Left lung (tissue), 10 donors: ENCODE data around the gene KIAA1217. TPM values are rescaled to one million over a fixed set of nuclear protein-coding genes. Genes with fewer than 3 reads are reported as not detected.

Source experiments
- ATAC-seq: fragments of 200-7000 bp; cut with Tn5 transposase; one replicate; pipeline ENCODE4 v1.9.1; 2020; ENCODE audit warnings: moderate library complexity
- DNase-seq, 4 donors: peaks; one replicate each; pipeline ENCODE4 v3.0.0-alpha.2; 2013 to 2020
- H3K27ac ChIP-seq, 2 donors: fragments of 200-600 bp; sonication (generic) in 1 of 2; one replicate each; pipeline versions ENCODE4 v1.5.0 to v1.8.0; 2020 to 2021
- H3K27me3 ChIP-seq, 2 donors: fragments of 200-600 bp; sonication (generic) in 1 of 2; one replicate each; pipeline versions ENCODE4 v1.5.0 to v1.8.0; 2020 to 2021
- H3K36me3 ChIP-seq, 2 donors: fragments of 200-600 bp; sonication (generic) in 1 of 2; one replicate each; pipeline versions ENCODE4 v1.5.0 to v1.8.0; 2020 to 2021
- H3K4me1 ChIP-seq, 2 donors: fragments of 200-600 bp; one replicate each; pipeline ENCODE4 v1.8.0; 2021
- H3K4me3 ChIP-seq, 2 donors: fragments of 200-600 bp; sonication (generic) in 1 of 2; one replicate each; pipeline versions ENCODE4 v1.5.0 to v1.8.0; 2020 to 2021; ENCODE audit warnings: mild to moderate bottlenecking in 1 of 2
- H3K9me3 ChIP-seq, 2 donors: fragments of 200-600 bp; sonication (generic) in 1 of 2; one replicate each; pipeline versions ENCODE4 v1.5.0 to v1.8.0; 2020 to 2021
- CTCF ChIP-seq, 2 donors: fragments of 200-600 bp; sonication (generic) in 1 of 2; IDR thresholded peaks; one replicate each; pipeline versions ENCODE4 v1.5.0 to v1.8.0; 2021; ENCODE audit warnings: antibody characterized with exemption in 2 of 2
- intact Hi-C, 2 donors: fragments of 100-400 bp; cut with DNase I; formaldehyde crosslinking; loops; one replicate each; pipeline versions ENCODE4 v1.11.2 to v1.14.2; 2022
- polyA plus RNA-seq, 6 donors: library from polyadenylated mRNA; unstranded; fragments of 120-200 nt; gene quantifications; one replicate each; pipeline ENCODE4 v1.2.1, GENCODE V29; 2013; ENCODE audit not compliant: insufficient read length in 6 of 6
- total RNA-seq, 2 donors: library from RNA; stranded (reverse); fragmentation: NEBNext Ultra II Directional; extraction: Animal tissue kit (Norgen Biotek cat#: 25700); gene quantifications; one replicate each; pipeline ENCODE4 v1.2.1, GENCODE V29; 2021
- donor health status: DM: no; HTN: yes; CAD: no.
- donor health status: DM: no; HTN: no; CAD: no.

The KIAA1217 gene
- total and polyA plus RNA-seq, 8 donors: 28.3 to 69.1 (median 60.4) TPM

DNA sequence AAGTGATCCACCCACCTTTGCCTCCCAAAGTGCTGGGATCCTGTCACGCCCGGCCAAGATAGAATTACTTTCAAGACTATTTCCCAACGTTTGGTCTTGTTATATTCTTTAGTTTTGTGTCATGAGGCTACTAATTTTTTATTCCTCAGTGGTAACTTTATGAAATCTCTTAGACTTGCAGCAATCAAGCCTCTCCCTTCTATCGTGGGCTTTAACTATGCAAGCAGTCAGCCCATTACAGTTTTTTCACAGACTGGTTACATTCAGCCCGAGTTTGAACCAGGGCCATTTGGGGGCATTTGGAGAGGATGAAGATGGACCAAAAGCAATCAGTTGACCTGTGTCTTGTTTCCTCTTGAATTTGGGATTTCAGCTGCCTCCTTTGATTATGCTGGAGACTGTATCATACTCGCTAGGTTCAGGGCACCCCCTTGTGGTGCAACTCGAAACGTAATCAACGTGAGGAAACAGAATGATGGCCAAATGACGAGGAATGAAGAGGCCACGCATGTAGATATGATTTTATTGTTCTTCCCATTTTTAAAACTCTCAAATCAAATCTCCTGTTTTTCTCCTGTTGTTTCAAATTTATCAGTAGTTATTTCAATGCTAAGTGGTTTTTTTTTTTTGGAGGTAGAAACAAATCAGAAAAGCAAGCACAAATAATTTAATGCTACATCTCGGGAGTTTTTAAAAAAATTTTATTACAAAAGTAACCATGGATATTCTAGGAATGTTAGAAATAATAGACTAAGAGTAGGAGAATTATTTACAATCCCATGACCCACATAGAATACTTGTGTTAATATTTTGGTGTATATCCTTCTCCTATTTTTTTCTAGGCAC, 151.6 kb downstream of the KIAA1217 start:
- intact Hi-C loops: no loop called here
- Histone ChIP-seq H3K4me3 (no peak overlapping the region), H3K9me3 (no peaks in the 10 kb centered on the region), H3K27me3 (no peaks in the 10 kb centered on the region), H3K27ac (no peak overlapping the region), H3K4me1 (no peaks in the 10 kb centered on the region), H3K36me3 (no peaks in the 10 kb centered on the region)
- ATAC-seq (peak; percentile 88), DNase-seq (peak in 3 of 4 donors; percentile 50 to 79 (median 62))
- TF ChIP-seq CTCF (IDR thresholded peaks at IDR 0.05): peak; percentile 48 to 58

DNA sequence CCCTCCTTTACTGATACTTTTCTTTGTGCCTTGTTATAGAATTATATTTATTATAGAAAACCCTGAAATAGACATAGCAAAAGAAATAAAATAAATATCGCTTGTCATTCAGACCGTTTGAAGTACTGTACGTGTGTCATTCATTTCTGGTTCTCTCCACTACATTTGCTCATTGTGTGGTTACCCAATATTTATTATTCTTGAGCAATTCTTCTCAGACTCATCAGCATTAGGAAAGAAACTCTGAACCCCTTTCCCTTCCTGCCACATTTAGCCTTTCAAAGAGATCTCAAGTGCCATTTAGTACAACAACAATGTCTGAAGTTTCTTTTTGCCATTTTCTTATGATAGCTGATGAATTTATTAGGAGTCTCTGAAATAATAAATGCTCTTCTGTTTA, 154.1 kb downstream of the KIAA1217 start:
- no peaks in the 10 kb centered on the region for H3K27me3 ChIP-seq
- TF ChIP-seq CTCF (IDR thresholded peaks at IDR 0.05): no peak
- DNase-seq: peak in 2 of 4 donors; percentile 52 to 59
- no peak overlapping the region for H3K4me3 ChIP-seq
- intact Hi-C loops: no loop called here
- H3K36me3 ChIP-seq: no peaks in the 10 kb centered on the region
- ATAC-seq: peak; percentile 69
- H3K9me3 ChIP-seq: no peaks in the 10 kb centered on the region
- H3K27ac ChIP-seq: no peak overlapping the region
- H3K4me1 ChIP-seq: no peaks in the 10 kb centered on the region

DNA sequence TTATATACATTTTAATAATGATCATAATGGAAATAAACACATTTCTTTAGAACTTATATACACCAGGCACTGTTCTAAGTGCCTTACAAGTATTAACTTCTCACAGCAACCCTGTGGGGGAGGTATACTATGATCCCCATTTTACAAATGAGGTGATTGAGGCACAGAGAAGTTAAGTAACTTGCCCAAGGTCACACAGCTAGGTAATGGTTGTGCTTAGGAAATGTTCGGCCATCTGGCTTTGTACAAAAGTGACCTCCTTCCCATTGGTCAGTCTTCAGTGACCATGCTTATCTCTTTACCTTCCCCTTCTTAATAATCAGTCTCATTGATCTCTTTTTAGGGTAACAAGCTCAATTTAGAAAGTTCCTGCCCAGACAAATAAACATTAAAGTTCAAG, 158.8 kb downstream of the KIAA1217 start:
- no peaks in the 10 kb centered on the region for H3K9me3 ChIP-seq
- no peak overlapping the region for H3K27ac ChIP-seq
- no peak overlapping the region for H3K4me3 ChIP-seq
- no peaks in the 10 kb centered on the region for H3K36me3 ChIP-seq
- H3K4me1 ChIP-seq: no peaks in the 10 kb centered on the region
- no peak for DNase-seq
- intact Hi-C loops: no loop called here
- ATAC-seq: no peak
- no peak for TF ChIP-seq CTCF (IDR thresholded peaks at IDR 0.05)
- no peaks in the 10 kb centered on the region for H3K27me3 ChIP-seq

DNA sequence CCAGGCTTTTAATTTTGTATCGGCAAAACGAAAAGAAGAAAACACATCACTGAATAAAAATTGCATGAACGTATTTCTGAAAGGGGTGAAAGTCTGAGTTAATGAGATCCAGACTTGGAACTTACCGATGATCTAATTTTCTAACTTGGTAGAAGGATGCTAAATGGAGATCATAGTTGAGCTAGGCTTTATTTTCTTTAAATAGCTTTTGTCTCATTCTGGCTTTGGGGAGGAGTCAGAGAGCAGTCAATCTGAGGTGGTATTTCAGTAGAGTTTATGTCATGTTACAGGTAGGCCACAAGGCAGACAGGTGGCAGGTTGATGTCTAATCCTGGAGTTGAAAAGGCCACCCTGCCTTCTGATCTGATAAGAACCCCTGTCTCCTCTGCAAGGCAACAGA, 161.9 kb downstream of the KIAA1217 start:
- Histone ChIP-seq H3K4me3 (no peak overlapping the region), H3K36me3 (no peaks in the 10 kb centered on the region), H3K27ac (no peak overlapping the region), H3K9me3 (no peaks in the 10 kb centered on the region), H3K4me1 (no peaks in the 10 kb centered on the region), H3K27me3 (no peaks in the 10 kb centered on the region)
- TF ChIP-seq CTCF (IDR thresholded peaks at IDR 0.05): no peak
- no peak for DNase-seq
- ATAC-seq: no peak
- intact Hi-C loops: no loop called here

DNA sequence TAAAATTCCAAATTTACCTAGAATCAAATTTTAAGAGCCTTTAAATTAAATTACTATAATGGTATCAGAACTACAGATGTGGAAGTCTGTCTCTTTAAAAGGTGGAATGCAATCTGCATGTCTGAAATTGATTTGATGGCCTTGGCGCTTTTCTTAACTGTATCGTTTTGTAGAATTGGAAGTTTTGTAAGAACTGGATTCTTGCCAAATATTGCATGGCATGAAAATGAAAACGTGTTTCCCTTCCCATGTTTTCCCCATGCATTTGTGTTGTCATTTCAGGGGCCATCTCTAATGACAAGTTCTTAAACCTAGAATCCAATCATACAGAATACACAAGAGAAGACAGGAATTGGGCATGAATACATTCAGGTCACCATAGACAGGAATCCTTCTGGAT, 162.5 kb downstream of the KIAA1217 start:
- no peaks in the 10 kb centered on the region for H3K9me3 ChIP-seq
- no peak for TF ChIP-seq CTCF (IDR thresholded peaks at IDR 0.05)
- no peaks in the 10 kb centered on the region for H3K27me3 ChIP-seq
- no peaks in the 10 kb centered on the region for H3K36me3 ChIP-seq
- ATAC-seq (no peak), DNase-seq (no peak)
- H3K4me1 ChIP-seq: no peaks in the 10 kb centered on the region
- no peak overlapping the region for H3K27ac ChIP-seq
- H3K4me3 ChIP-seq: no peak overlapping the region
- intact Hi-C loops: no loop called here
